ENCODE measurements around the gene PITHD1.

PITHD1 gene

GRCh38 chr1:23784846-23785245 is 6.6 kb downstream of the PITHD1 start:
- ATAC-seq, result no peak
- TF ChIP-seq TCF4 (CRISPR knock-in tag; IDR thresholded peaks at IDR 0.05; ENCODE audit: borderline replicate concordance) (no peak), ZNF8 (CRISPR knock-in tag; IDR thresholded peaks at IDR 0.05) (no peak), CSRNP3 (CRISPR knock-in tag; IDR thresholded peaks at IDR 0.05) (no peak), TOX (CRISPR knock-in tag; IDR thresholded peaks at IDR 0.05; ENCODE audit: borderline replicate concordance) (no peak), ZNF70 (CRISPR knock-in tag; IDR thresholded peaks at IDR 0.05) (no peak)
- TF ChIP-seq, protein P1, sequence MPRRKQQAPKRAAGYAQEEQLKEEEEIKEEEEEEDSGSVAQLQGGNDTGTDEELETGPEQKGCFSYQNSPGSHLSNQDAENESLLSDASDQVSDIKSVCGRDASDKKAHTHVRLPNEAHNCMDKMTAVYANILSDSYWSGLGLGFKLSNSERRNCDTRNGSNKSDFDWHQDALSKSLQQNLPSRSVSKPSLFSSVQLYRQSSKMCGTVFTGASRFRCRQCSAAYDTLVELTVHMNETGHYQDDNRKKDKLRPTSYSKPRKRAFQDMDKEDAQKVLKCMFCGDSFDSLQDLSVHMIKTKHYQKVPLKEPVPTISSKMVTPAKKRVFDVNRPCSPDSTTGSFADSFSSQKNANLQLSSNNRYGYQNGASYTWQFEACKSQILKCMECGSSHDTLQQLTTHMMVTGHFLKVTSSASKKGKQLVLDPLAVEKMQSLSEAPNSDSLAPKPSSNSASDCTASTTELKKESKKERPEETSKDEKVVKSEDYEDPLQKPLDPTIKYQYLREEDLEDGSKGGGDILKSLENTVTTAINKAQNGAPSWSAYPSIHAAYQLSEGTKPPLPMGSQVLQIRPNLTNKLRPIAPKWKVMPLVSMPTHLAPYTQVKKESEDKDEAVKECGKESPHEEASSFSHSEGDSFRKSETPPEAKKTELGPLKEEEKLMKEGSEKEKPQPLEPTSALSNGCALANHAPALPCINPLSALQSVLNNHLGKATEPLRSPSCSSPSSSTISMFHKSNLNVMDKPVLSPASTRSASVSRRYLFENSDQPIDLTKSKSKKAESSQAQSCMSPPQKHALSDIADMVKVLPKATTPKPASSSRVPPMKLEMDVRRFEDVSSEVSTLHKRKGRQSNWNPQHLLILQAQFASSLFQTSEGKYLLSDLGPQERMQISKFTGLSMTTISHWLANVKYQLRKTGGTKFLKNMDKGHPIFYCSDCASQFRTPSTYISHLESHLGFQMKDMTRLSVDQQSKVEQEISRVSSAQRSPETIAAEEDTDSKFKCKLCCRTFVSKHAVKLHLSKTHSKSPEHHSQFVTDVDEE (CRISPR knock-in tag; IDR thresholded peaks at IDR 0.05), result no peak

DNA sequence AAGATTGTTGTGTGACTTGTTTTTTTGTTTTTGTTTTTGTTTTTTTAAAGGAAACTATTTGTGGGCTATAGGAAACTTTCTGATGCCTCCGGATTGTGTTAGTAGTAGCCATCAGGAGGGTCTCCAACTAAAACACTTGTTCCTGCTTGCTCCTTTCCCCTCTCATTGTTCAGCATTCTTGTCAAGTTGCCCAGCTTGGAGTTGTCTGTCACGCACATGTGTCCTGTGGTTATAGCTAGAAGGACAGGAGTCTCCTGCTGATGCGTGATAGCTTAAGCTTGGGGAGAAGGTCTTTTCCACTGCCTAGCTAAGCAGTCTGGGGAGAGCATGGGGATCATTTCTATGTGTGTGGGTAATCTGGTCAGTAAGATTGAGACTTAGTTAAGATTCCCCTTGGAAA is 9.5 kb downstream of the PITHD1 start:
- no peak for ATAC-seq
- TF ChIP-seq, protein P2, sequence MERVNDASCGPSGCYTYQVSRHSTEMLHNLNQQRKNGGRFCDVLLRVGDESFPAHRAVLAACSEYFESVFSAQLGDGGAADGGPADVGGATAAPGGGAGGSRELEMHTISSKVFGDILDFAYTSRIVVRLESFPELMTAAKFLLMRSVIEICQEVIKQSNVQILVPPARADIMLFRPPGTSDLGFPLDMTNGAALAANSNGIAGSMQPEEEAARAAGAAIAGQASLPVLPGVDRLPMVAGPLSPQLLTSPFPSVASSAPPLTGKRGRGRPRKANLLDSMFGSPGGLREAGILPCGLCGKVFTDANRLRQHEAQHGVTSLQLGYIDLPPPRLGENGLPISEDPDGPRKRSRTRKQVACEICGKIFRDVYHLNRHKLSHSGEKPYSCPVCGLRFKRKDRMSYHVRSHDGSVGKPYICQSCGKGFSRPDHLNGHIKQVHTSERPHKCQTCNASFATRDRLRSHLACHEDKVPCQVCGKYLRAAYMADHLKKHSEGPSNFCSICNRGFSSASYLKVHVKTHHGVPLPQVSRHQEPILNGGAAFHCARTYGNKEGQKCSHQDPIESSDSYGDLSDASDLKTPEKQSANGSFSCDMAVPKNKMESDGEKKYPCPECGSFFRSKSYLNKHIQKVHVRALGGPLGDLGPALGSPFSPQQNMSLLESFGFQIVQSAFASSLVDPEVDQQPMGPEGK (CRISPR knock-in tag; IDR thresholded peaks at IDR 0.05; ENCODE audit: borderline replicate concordance), result no peak
- no peak for TF ChIP-seq ZNF70 (CRISPR knock-in tag; IDR thresholded peaks at IDR 0.05)
- TF ChIP-seq ZNF565 (CRISPR knock-in tag; conservative IDR thresholded peaks at IDR 0.05; ENCODE audit: low read depth), result no peak
- TF ChIP-seq PPARA (CRISPR knock-in tag; IDR thresholded peaks at IDR 0.05; ENCODE audit: borderline replicate concordance), result no peak
- no peak for TF ChIP-seq TCF4 (CRISPR knock-in tag; IDR thresholded peaks at IDR 0.05; ENCODE audit: borderline replicate concordance)
- no peak for TF ChIP-seq CSRNP3 (CRISPR knock-in tag; IDR thresholded peaks at IDR 0.05)
- no peak for TF ChIP-seq OSR1 (CRISPR knock-in tag; IDR thresholded peaks at IDR 0.05)
- TF ChIP-seq TOX (CRISPR knock-in tag; IDR thresholded peaks at IDR 0.05; ENCODE audit: borderline replicate concordance), result no peak
- no peak for TF ChIP-seq GLIS3 (CRISPR knock-in tag; IDR thresholded peaks at IDR 0.05)
- no peak for TF ChIP-seq ISL1 (CRISPR knock-in tag; IDR thresholded peaks at IDR 0.05)
- TF ChIP-seq, protein P3, sequence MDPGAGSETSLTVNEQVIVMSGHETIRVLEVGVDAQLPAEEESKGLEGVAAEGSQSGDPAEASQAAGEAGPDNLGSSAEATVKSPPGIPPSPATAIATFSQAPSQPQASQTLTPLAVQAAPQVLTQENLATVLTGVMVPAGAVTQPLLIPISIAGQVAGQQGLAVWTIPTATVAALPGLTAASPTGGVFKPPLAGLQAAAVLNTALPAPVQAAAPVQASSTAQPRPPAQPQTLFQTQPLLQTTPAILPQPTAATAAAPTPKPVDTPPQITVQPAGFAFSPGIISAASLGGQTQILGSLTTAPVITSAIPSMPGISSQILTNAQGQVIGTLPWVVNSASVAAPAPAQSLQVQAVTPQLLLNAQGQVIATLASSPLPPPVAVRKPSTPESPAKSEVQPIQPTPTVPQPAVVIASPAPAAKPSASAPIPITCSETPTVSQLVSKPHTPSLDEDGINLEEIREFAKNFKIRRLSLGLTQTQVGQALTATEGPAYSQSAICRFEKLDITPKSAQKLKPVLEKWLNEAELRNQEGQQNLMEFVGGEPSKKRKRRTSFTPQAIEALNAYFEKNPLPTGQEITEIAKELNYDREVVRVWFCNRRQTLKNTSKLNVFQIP (CRISPR knock-in tag; IDR thresholded peaks at IDR 0.05; ENCODE audit: borderline replicate concordance, low read depth), result no peak
- TF ChIP-seq ZC3H10 (CRISPR knock-in tag; IDR thresholded peaks at IDR 0.05), result no peak
- TF ChIP-seq, protein P1 (CRISPR knock-in tag; IDR thresholded peaks at IDR 0.05), result no peak

GRCh38 chr1:23788695-23789094 is 10.5 kb downstream of the PITHD1 start:
- ATAC-seq, result no peak
- TF ChIP-seq, protein P3 (CRISPR knock-in tag; IDR thresholded peaks at IDR 0.05; ENCODE audit: borderline replicate concordance, low read depth), result no peak
- TF ChIP-seq ISL1 (CRISPR knock-in tag; IDR thresholded peaks at IDR 0.05), result no peak
- no peak for TF ChIP-seq RARB (CRISPR knock-in tag; IDR thresholded peaks at IDR 0.05)
- TF ChIP-seq PPARA (CRISPR knock-in tag; IDR thresholded peaks at IDR 0.05; ENCODE audit: borderline replicate concordance), result no peak
- no peak for TF ChIP-seq TOX (CRISPR knock-in tag; IDR thresholded peaks at IDR 0.05; ENCODE audit: borderline replicate concordance)
- no peak for TF ChIP-seq ARNTL (CRISPR knock-in tag; IDR thresholded peaks at IDR 0.05; ENCODE audit: borderline replicate concordance, low read depth)

All from SK-N-SH treated with all-trans-retinoic acid at 6 μM for 48 hours (cell line).